CD4-positive, alpha-beta T cell treated with Interleukin-10 for 1 hour (primary cell): Measurements from ENCODE around the gene LCE1A.
A peak's percentile ranks its signal among the peaks of the same experiment; 100 is the strongest.

Experiments
- DNase-seq: peaks from one replicate; pipeline ENCODE4 v3.0.0-alpha.2; 2020

The LCE1A gene, protein sequence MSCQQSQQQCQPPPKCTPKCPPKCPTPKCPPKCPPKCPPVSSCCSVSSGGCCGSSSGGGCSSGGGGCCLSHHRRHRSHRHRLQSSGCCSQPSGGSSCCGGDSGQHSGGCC

DNA sequence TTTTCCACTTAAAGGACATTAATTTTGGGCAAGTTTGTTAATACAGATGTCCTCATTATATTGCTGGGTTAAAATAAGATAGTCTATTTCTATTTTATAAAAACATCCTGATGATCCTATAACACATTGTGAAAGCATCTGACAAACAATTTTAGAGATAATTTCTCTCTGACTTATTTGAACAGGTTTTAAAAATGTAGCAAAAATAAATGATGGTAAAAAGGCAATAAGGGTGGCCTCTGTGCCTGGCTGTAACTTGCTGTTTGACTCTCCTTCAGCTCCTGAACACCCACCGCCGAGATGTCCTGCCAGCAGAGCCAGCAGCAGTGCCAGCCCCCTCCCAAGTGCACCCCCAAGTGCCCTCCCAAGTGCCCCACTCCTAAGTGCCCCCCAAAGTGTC, at the start of gene LCE1A:
LCE1A (plus strand) TSS at position 301 of the 400 bp plus-strand sequence; CDS start at position 301, 0 bp downstream.
- DNase-seq: no peak

DNA sequence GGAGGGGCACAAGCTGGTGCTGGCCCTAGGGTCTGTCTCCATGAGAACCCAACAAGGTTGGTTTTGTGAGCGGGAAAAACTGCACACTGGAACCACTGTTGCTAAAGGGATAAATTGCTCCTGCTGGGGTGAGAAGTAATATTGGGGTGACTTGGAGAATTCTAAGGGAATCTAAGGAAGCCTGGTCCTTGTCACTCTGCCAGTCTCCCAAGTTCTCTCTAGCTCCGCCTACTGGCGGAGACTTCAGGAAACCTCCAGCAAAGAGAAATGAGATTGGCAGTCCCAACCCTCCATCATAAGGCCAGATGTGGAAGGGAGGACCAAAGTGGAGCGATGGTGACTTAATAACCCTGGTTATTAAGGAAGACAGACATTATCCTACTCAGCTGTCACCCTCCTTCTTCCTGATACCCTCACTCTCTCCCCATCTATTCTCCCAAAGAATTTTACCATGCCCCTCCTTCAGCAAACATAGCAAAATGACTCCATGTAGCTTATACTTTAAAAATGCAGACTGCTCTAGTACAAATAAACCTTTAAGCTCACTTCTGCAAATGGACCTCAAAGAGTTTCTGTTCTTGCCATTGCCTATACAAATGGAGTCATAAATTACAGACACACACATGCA, 49.6 kb upstream of the LCE1A start:
- DNase-seq: no peak

DNA sequence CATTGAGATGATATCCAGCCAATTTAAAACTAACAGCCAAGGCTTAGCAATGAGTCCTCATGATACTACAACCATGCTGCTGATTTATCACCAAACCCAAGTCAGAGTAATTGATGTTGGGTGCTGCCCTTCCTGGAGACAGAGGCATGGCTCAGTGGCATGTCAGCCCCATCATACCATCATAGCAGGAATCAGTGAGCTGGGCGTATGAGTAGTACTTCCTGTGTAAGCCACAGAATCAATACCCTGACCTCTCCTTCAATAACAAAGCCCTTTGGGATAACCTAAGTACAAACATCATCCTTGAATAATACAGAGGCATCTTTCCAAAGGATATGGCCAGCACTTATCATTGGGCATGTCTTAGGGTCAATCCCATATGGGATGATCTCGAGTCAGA, 44.2 kb upstream of the LCE1A start:
- no peak for DNase-seq

DNA sequence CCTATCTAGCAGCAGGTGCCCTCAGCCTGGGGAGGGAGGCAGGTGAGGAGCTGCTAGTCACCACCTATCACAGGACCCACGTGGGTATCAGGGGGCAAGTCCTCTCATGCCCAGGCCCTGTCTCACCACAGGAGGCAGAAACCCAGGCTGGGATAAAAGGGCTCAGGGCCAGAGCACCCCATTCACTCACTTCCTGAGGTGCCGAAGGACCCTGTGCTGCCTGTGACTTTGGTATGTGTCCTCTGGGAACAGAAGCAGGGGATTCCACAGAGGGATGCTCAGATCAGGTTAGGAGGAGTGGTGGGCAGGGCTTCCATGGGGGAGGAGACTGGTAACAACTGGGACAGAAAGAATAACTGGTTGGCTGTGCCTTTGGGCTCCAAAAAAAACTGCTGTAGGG, 41.2 kb upstream of the LCE1A start, which contains the start of gene LCE1E:
LCE1E (plus strand) TSS at position 181 of the 400 bp plus-strand sequence. CDS start 1,043 bp downstream, outside the sequence.
- DNase-seq: no peak

DNA sequence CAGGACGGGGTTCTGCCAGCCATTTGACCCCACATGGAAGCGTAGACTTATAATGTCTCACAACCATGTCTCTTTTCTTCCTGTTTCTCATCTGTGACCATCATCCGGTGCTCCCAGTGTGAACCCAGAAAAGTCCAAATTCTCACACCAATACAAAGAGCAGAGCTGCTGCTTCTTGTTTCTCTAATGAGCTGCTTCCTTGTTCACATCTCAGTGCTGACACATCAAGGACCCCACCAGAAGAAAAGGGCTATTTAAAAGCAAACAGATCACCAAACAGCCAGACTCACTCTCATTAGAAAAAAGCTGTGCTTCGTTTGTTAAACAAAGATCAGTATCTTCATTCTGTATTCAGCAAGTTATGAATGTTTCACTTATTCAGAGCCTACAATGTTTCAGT, 31.6 kb upstream of the LCE1A start:
- no peak for DNase-seq

DNA sequence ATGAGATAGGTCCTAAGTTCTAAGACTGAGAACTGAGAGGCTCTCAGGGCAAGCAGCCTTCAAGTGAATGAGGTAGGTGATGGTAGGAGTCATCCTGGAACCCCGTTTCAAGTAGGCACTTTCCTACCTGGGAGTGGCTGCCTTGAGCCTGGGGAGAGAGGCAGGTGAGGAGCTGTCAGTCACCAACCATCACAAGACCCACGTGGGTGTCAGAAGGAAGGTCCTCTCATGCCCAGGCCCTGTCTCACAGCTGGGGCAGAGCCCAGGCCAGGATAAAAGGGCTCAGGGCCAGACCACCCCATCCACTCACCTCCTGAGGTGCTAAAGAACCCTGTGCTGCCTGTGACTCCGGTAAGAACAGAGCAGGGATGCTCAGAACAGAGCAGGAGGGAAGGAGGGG, 30.9 kb upstream of the LCE1A start, which contains the start of gene LCE1D:
LCE1D (plus strand) TSS at position 301 of the 400 bp plus-strand sequence. CDS start 1,074 bp downstream, outside the sequence.
- no peak for DNase-seq

DNA sequence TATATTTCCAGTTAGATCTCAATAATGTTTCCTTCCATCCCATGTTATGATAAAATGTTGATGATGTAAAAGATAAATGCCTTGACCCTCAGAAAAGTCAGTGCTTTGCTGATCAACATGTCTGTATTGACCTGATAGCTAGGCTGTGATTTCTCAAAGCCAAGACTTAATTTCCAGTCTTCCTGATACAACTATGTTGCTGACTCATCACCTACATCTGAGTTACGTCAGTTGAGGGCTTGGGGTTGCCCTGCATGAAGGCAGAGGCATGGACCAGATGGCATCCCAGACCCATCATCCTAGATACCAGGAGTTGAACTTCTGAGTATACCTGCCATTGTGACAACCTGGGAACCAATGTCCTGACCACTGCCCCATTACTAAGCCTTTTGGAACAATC, 25.9 kb upstream of the LCE1A start:
- DNase-seq: no peak

DNA sequence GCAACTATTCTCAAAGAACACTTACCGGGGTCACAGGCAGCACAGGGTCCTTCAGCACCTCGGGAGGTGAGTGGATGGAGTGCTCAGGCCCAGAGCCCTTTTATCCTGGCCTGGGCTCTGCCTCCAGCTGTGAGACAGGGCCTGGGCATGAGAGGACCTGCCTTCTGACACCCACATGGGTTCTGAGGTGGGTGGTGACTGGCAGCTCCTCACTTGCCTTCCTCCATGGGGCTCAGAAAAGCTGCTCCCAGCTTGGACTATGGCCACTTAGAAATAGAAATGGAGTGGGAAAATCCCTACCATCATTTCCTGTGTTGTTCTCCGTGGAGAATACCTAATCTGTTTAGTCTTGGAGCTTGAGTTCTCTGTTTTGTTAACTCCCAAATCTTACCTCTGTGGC, 20.7 kb upstream of the LCE1A start, which contains the start of gene LCE1C:
LCE1C (minus strand) TSS at position 76 of the 400 bp plus-strand sequence. CDS start 1,173 bp downstream, outside the sequence.
- no peak for DNase-seq

DNA sequence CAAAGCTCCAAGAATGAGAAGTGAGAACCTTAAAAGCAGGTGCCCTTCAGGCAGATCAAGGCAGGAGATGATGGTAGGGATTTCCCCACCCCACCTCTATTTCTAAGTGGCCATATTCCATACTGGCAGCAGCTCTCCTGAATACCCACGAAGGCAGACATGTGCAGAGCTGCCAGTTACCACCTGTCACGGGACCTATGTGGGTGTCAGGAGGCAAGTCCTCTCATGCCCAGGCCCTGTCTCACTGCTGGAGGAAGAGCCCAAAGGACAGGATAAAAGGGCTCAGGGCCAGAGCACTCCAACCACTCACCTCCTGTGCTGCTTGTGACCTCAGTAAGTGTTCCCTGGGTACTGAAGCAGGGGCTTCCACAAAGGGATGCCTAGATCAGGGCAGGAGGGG, 16.2 kb upstream of the LCE1A start:
- DNase-seq: no peak

DNA sequence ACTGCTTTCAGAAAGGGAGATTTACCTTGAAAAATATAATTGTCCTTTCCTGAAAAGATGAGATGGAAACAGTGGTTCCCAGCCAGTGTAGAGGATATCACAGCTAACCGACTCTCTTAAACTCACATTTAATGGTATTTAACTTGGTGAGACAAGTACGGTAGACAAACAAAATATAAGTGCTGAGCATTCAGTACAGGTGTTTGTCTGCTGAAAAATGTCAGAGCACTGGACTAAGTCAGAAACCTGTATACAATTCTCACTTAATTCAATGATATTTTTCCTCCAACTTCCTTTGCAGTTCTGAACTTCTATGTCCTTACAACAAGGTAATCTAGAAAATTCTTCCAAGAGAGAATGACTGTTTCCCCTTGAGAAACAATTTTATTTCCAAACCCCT, 15.6 kb upstream of the LCE1A start, which contains the start of gene LCE1B:
LCE1B (plus strand) TSS at position 301 of the 400 bp plus-strand sequence. CDS start 476 bp downstream, outside the sequence.
- no peak for DNase-seq

DNA sequence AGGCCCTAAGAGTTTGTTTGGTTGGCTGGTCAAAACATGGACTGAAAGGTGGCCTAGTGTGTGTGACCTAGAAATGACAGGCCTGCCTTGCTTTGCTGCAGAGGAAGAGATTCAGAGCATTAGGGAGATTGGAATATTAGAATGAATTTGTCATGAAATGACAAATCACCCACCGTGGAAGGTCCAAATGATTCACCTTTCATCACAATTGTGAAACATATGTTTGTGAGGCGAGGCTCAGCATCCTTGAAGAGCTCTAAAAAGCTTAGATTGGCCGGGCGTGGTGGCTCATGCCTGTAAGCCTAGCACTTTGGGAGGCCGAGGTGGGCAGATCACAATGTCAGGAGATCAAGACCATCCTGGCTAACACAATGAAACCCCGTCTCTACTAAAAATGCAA, 10.0 kb upstream of the LCE1A start:
- DNase-seq: no peak

DNA sequence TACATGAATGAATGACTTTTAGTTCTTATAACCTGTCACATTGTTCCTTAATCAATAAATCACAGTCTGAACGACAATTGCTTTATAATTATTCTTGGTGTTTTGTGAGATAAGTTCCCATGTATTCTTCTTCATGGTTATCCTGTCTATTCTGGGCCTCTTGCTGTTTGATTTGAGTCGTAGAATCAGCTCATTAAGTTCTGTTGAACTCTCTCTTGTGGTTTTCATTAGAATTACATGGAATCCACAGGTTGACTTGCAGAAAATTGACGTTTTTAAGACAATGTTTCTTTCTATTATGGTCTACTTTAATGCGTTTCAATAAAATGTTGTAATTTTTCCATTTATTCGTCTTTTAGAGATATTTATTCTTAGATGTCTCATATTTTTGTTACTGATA, 4.0 kb upstream of the LCE1A start:
- DNase-seq: no peak

DNA sequence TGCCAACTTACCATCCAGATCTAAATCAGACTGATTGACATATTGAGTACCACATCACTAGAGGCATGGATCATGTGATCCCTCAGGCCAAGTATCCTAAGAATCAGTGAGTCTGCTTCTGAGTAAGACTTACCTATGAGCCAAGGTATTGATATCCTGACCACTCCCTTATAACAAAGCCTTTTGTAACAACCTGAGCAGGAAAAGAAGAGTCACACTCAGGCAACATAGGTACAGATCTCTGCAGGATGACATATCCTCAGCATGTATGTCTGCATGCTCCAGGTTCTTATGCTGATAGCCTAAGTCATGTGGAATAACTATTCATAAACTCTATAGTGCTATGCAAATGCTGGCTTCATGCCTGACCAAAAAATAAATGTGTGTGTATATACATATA, 2.3 kb upstream of the LCE1A start:
- DNase-seq: no peak

DNA sequence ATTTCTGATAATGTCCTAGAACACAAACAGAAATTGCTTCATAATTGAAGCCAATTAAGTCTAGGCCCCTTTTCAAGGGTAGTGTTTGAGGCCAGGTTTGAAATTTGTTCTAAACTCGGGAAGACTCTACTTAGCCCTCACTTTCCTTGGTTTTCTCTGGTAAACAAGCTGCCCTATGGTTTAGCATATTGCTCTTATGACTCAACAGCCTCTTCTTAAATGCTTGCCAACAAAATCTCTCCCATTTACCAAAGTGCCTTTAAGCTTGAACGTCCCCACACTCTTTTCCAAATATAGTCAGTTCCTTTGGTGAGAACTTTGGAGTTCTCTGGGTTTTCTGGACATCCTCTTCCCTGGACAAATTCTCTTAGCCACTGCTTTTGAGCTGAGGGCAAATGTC, 9.6 kb downstream of the LCE1A start:
- DNase-seq: no peak

DNA sequence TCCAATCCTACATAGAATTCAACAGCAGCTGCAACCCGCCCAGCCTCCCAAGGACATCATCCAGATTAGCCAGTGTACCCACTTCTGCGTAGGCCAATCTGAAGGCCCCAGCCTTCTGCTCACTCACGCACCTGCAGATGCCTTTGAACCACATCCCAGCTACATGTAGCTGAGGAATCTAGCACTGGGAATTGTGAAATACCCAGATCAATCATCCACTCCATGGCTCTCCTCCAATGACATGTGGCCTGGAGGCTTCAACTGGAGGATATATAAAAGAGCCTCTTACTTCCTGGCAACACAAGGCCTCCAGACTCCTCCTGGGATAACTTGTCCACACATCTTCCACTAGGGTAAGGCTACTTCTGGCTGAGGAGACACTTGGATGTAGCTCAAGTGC, 15.3 kb downstream of the LCE1A start, which contains the start of gene LCE6A:
LCE6A (plus strand) TSS at position 301 of the 400 bp plus-strand sequence. CDS start 665 bp downstream, outside the sequence.
- no peak for DNase-seq

DNA sequence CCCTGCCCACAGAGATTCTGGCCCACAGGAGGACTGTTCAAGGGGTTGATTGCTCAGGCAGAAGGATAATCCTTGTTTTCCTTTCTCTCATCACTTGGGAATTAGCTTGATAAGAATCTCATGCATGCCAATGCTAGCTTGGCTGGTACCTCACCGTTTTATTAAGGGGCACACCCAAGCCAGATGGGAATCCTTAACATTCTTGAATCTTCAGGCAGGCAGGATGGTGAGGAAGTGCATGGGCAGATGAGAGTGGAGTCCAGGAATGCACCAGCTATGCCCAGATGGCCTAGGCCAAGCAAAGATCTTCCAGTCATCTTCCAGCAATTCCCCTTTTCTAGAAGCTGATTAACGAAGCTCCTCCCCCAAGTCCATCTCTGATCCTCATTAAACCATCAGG, 28.4 kb downstream of the LCE1A start:
- no peak for DNase-seq

DNA sequence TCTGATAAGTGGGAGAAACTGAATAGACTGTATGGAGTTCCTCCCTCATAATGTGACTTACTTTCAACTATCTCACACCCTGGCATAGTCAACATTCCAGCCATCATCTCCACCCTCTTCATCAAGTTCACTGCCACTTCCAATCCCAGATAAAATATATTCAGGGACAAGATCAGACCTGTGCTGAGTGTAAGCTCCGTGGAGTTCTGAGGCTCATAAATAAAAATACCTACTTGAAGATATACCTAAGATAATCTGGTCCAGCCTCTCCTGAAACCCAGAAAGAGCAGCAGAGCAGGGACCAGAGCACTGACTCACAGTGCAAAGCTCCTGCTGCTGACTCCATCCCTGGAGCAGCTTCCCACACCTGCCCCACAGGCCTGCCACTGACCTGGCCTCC, 30.8 kb downstream of the LCE1A start:
- no peak for DNase-seq

DNA sequence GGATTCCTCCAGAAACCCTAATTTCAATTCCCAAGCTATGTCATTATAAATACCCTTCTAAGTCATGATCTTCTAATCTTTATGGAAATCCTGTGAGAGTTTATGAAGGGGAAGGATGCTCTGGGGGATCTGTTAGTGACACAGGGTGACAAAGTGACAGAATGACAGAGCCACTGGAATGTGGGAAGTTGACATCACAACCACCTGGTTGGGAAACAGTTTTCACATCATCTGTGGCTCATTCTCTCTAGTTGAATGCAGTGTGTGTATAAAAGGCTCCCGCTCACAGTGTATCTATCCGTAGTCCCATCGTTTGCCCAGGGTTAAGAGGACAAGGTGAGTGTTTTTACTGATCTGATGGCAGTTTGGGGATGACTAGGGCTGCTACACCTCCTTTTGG, 32.4 kb downstream of the LCE1A start, which contains the start of gene LCE7A:
LCE7A (plus strand) TSS at position 301 of the 400 bp plus-strand sequence. CDS start 702 bp downstream, outside the sequence.
- no peak for DNase-seq

DNA sequence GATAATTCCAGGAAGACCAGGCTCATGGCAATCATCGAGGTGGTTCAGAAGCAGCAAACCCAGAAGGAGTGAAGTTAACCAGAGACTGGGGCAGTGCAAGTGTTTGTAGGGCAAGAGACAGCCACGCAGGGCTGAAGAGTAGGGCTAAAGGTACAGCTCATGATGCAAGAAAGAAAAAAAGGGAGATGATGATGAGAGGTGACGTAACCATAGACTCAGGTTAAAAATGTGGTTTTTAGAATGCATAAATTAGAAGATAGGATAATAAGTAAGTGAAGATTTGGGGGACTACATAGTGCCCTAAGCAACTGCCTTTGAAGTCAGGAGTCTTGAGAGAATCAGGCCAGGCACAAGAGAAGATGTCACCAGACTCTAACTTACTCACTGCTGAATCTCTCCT, 32.9 kb downstream of the LCE1A start:
- DNase-seq: no peak

DNA sequence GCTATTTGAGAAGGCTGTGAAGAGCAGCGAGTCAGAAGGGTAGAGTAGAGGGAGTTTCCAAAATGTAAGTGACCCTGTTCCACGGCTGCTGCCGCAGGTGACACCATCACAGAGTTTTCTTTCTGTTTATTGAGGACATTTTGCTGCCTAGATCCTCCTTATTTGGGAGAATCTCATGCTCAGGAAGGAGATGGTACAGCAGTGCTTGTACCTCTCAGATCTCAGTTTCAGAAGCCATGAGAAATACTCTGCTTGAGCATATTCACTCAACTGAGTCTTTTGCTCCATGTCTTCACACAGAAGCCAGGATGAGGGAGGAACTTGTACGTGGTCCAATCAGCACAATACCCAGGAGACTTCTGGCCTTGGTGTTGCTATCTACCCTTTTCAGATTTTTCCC, 34.1 kb downstream of the LCE1A start:
- DNase-seq: no peak

DNA sequence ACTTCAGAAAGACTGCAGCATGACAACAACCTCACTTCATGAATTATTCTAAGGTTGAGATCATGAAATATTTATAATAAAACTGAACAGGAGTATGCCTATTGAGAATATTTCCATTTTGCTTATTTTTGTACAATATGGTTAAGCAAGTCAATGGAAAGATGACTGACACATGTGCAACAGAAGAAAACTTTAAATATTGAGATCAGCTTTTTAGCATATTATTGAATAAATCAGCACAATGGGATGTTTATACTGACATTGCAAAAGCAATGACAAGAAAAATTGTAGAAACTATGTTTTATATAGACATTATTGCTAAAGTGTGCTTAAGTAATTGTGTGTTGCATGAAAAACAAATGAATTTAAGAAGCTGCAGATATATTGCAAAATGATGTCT, 37.2 kb downstream of the LCE1A start:
- DNase-seq: no peak

DNA sequence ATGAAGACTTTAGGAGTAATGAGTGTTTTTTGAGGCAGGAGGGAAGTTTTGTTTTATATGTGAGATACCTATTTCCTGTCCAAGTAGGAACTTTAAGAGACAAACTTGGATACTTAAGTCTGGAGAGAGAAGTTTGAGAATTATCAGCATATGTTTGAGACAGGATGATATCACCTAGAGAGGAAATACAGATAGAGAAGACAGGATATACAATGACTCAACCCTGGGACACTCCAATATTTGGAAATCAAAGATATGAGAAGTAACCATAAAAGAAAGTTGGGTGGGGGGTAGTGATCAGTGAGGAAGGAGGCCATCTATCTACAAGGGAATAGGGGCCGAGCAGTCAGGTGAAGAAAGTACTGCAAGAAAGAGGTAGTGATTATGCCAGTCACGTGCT, 39.0 kb downstream of the LCE1A start:
- DNase-seq: no peak

DNA sequence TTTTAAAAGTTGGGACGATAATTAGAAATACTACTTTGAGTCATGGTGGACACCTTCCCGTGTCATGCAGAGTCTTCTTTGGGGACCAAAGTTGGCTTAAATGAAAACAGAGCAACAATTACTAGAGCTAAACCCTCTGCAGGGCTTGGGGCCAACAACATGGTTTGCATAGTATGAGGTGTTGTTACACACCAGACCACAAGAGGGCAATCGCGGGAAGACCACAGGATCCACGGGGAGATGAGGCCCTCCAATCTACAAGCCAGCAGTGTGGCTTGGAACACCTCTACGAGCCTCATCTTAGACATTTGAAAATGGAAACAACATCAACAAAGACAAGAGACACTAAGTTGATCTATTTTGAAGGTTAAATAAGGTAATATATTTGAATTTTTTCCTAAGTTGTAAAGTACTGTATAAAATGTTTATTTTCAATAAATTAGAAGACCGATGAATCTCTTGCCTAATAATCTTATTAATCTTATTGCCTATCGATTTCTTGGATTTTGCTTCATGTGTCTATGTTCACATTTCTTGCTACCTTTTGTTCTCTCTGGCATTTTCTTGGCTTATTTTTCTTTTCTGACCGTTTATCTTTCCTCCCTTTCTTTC, 42.6 kb downstream of the LCE1A start:
- DNase-seq: peak; percentile 55
